Effector memory CD4-positive, alpha-beta T cell (primary cell): Measurements from ENCODE around the gene PIEZO1.

ENCODE experiments used
- DNase-seq, 3 donors: peaks; one replicate each; pipeline ENCODE4 v3.0.0-alpha.2; 2020
- H3K27ac ChIP-seq: 2 replicates; pipeline ENCODE4 v1.7.0; 2013; ENCODE audit warnings: mild to moderate bottlenecking, low read length, moderate library complexity; ENCODE audit not compliant: insufficient read depth, poor library complexity, severe bottlenecking
- H3K27me3 ChIP-seq: replicated peaks from 2 replicates; pipeline ENCODE4 v1.7.0; 2013; ENCODE audit warnings: mild to moderate bottlenecking, low read length; ENCODE audit not compliant: insufficient read depth, control insufficient read depth, poor library complexity, severe bottlenecking
- H3K36me3 ChIP-seq: 2 replicates; pipeline ENCODE4 v1.7.0; 2013; ENCODE audit warnings: mild to moderate bottlenecking, low read length, moderate library complexity; ENCODE audit not compliant: control insufficient read depth, insufficient read depth
- H3K4me1 ChIP-seq: 2 replicates; pipeline ENCODE4 v1.7.0; 2013; ENCODE audit warnings: low read length, mild to moderate bottlenecking; ENCODE audit not compliant: control insufficient read depth, insufficient read depth, poor library complexity, severe bottlenecking
- H3K4me3 ChIP-seq: 2 replicates; pipeline ENCODE4 v1.7.0; 2013; ENCODE audit warnings: low read length, low read depth, mild to moderate bottlenecking; ENCODE audit not compliant: insufficient read depth, poor library complexity, severe bottlenecking
- H3K9me3 ChIP-seq: 2 replicates; pipeline ENCODE4 v1.7.0; 2013; ENCODE audit warnings: mild to moderate bottlenecking, low read length, moderate library complexity; ENCODE audit not compliant: control insufficient read depth

The PIEZO1 gene

GRCh38 chr16:88759976-88760350 lies 25.1 kb downstream of the PIEZO1 start:
- H3K27me3 ChIP-seq = no peaks in the 10 kb centered on the region
- H3K4me3 ChIP-seq = no peak overlapping the region
- H3K4me1 ChIP-seq = peaks cover 50% of the 10 kb centered on the region
- H3K27ac ChIP-seq = peak overlapping the region; percentile 48
- no peak for DNase-seq
- no peaks in the 10 kb centered on the region for H3K9me3 ChIP-seq
- peaks cover 11% of the 10 kb centered on the region for H3K36me3 ChIP-seq

GRCh38 chr16:88759245-88759975 lies 25.6 kb downstream of the PIEZO1 start:
- H3K27ac ChIP-seq = peak overlapping the region; percentile 48
- peak; percentile 27 to 43 (median 39) for DNase-seq

GRCh38 chr16:88758944-88759244 lies 26.1 kb downstream of the PIEZO1 start:
- H3K4me1 ChIP-seq = peaks cover 50% of the 10 kb centered on the region
- H3K9me3 ChIP-seq = no peaks in the 10 kb centered on the region
- no peaks in the 10 kb centered on the region for H3K27me3 ChIP-seq
- peak overlapping the region; percentile 48 for H3K27ac ChIP-seq
- peaks cover 7% of the 10 kb centered on the region for H3K36me3 ChIP-seq
- H3K4me3 ChIP-seq = no peak overlapping the region
- DNase-seq = no peak

More at GRCh38 chr16:88759245-88759975, 25.6 kb downstream of the PIEZO1 start:
- peaks cover 11% of the 10 kb centered on the region for H3K36me3 ChIP-seq
- no peak overlapping the region for H3K4me3 ChIP-seq
- H3K27me3 ChIP-seq = no peaks in the 10 kb centered on the region
- no peaks in the 10 kb centered on the region for H3K9me3 ChIP-seq
- H3K4me1 ChIP-seq = peaks cover 50% of the 10 kb centered on the region

- Histone ChIP-seq H3K4me1 (peaks cover 50% of the 10 kb centered on the region), H3K27me3 (no peaks in the 10 kb centered on the region), H3K9me3 (no peaks in the 10 kb centered on the region), H3K4me3 (no peak overlapping the region), H3K27ac (peak overlapping the region; percentile 48), H3K36me3 (peaks cover 7% of the 10 kb centered on the region)
- DNase-seq = no peak
Observed at GRCh38 chr16:88758227-88758943, 26.6 kb downstream of the PIEZO1 start.

GRCh38 chr16:88755745-88756443 lies 29.1 kb downstream of the PIEZO1 start:
- H3K4me1 ChIP-seq = peaks cover 33% of the 10 kb centered on the region
- DNase-seq = no peak
- H3K9me3 ChIP-seq = no peaks in the 10 kb centered on the region
- H3K27ac ChIP-seq = no peak overlapping the region
- no peak overlapping the region for H3K4me3 ChIP-seq
- H3K27me3 ChIP-seq = no peaks in the 10 kb centered on the region
- peaks cover 14% of the 10 kb centered on the region for H3K36me3 ChIP-seq

GRCh38 chr16:88754912-88755744 lies 29.9 kb downstream of the PIEZO1 start:
- DNase-seq = no peak
- Histone ChIP-seq H3K9me3 (no peaks in the 10 kb centered on the region), H3K36me3 (peaks cover 17% of the 10 kb centered on the region), H3K4me1 (peaks cover 26% of the 10 kb centered on the region), H3K4me3 (no peak overlapping the region), H3K27ac (no peak overlapping the region), H3K27me3 (no peaks in the 10 kb centered on the region)

GRCh38 chr16:88754109-88754911 lies 30.7 kb downstream of the PIEZO1 start:
- H3K4me1 ChIP-seq = peaks cover 18% of the 10 kb centered on the region
- no peaks in the 10 kb centered on the region for H3K27me3 ChIP-seq
- H3K4me3 ChIP-seq = no peak overlapping the region
- peaks cover 17% of the 10 kb centered on the region for H3K36me3 ChIP-seq
- H3K27ac ChIP-seq = peak overlapping the region; percentile 42
- DNase-seq = no peak
- no peaks in the 10 kb centered on the region for H3K9me3 ChIP-seq

- Histone ChIP-seq H3K4me1 (peaks cover 11% of the 10 kb centered on the region), H3K27me3 (no peaks in the 10 kb centered on the region), H3K9me3 (no peaks in the 10 kb centered on the region), H3K27ac (peak overlapping the region; percentile 42), H3K36me3 (peaks cover 17% of the 10 kb centered on the region), H3K4me3 (no peak overlapping the region)
- no peak for DNase-seq
Observed at GRCh38 chr16:88753602-88754001, 31.4 kb downstream of the PIEZO1 start.

GRCh38 chr16:88753191-88753590 lies 31.8 kb downstream of the PIEZO1 start:
- no peak overlapping the region for H3K27ac ChIP-seq

More at GRCh38 chr16:88753191-88753590, 31.8 kb downstream of the PIEZO1 start:
- peaks cover 7% of the 10 kb centered on the region for H3K4me1 ChIP-seq
- H3K4me3 ChIP-seq = no peak overlapping the region
- H3K9me3 ChIP-seq = no peaks in the 10 kb centered on the region
- peaks cover 21% of the 10 kb centered on the region for H3K36me3 ChIP-seq
- no peaks in the 10 kb centered on the region for H3K27me3 ChIP-seq
- DNase-seq = no peak
